Osteoblast (primary cell): ENCODE measurements around the gene MRPL23. TPM values are rescaled to one million over a fixed set of nuclear protein-coding genes. Genes with fewer than 3 reads are reported as not detected.

Experiments used
- DNase-seq: peaks from one replicate; pipeline ENCODE4 v3.0.0; 2011; ENCODE audit warnings: low spot score, mixed read lengths; ENCODE audit not compliant: insufficient read length; ENCODE audit errors: missing footprints
- H2AFZ ChIP-seq: 2 replicates; pipeline ENCODE4 v1.6.0; 2011; ENCODE audit warnings: mild to moderate bottlenecking, low read length
- H3K27ac ChIP-seq: 2 replicates; pipeline ENCODE4 v1.5.1; 2011; ENCODE audit warnings: mild to moderate bottlenecking, low read depth, low read length, moderate library complexity
- H3K27me3 ChIP-seq: 2 replicates; pipeline ENCODE4 v1.6.0; 2012; ENCODE audit warnings: mild to moderate bottlenecking, control low read depth, inconsistent platforms, low read length, moderate library complexity; ENCODE audit not compliant: insufficient read depth
- H3K36me3 ChIP-seq: 2 replicates; pipeline ENCODE4 v1.5.1; 2011; ENCODE audit warnings: mild to moderate bottlenecking, low read length, control low read depth, moderate library complexity; ENCODE audit not compliant: insufficient read depth
- H3K4me1 ChIP-seq: 2 replicates; pipeline ENCODE4 v1.5.1; 2011; ENCODE audit warnings: mild to moderate bottlenecking, low read length, control low read depth, moderate library complexity; ENCODE audit not compliant: insufficient read depth
- H3K4me2 ChIP-seq: 2 replicates; pipeline ENCODE4 v1.6.0; 2011; ENCODE audit warnings: mild to moderate bottlenecking, low read length; ENCODE audit not compliant: insufficient read depth
- H3K4me3 ChIP-seq: fragments of 200-600 bp; sonication (generic); 3 replicates; pipeline ENCODE4 v1.5.1; 2012; ENCODE audit warnings: mild to moderate bottlenecking, low read length, inconsistent platforms; ENCODE audit not compliant: insufficient read depth
- H3K79me2 ChIP-seq: 2 replicates; pipeline ENCODE4 v1.6.0; 2012; ENCODE audit warnings: mild to moderate bottlenecking, low read length, control low read depth, inconsistent platforms; ENCODE audit not compliant: insufficient read depth
- H3K9me3 ChIP-seq: 2 replicates; pipeline ENCODE4 v1.5.1; 2011; ENCODE audit warnings: low read depth, low read length, control low read depth
- H4K20me1 ChIP-seq: 2 replicates; pipeline ENCODE4 v1.6.0; 2012; ENCODE audit warnings: mild to moderate bottlenecking, low read length, control low read depth; ENCODE audit not compliant: insufficient read depth
- total RNA-seq: library from RNA; depleted of rRNA; stranded (reverse); fragments of >200 nt; gene quantifications from 2 replicates; pipeline ENCODE4 v1.2.3, GENCODE V29; 2012
- TF ChIP-seq, protein P1 (sequence below): IDR thresholded peaks from 2 replicates; pipeline ENCODE4 v1.5.1; 2011; ENCODE audit warnings: mild to moderate bottlenecking, low read depth, low read length, moderate library complexity; ENCODE audit errors: extremely low read depth

The MRPL23 gene
- total RNA-seq, 1 donor = 94.5 TPM

- Histone ChIP-seq H4K20me1 (no peaks in the 10 kb centered on the region), H3K36me3 (no peaks in the 10 kb centered on the region), H3K79me2 (no peaks in the 10 kb centered on the region), H3K9me3 (no peaks in the 10 kb centered on the region), H3K27ac (no peak overlapping the region), H3K4me1 (peaks cover 6% of the 10 kb centered on the region), H3K4me3 (no peak overlapping the region), H3K27me3 (peaks cover 4% of the 10 kb centered on the region), H3K4me2 (no peak overlapping the region), H2AFZ (peak overlapping the region; percentile 41)
- peak; percentile 69 for DNase-seq
- TF ChIP-seq, protein P1, sequence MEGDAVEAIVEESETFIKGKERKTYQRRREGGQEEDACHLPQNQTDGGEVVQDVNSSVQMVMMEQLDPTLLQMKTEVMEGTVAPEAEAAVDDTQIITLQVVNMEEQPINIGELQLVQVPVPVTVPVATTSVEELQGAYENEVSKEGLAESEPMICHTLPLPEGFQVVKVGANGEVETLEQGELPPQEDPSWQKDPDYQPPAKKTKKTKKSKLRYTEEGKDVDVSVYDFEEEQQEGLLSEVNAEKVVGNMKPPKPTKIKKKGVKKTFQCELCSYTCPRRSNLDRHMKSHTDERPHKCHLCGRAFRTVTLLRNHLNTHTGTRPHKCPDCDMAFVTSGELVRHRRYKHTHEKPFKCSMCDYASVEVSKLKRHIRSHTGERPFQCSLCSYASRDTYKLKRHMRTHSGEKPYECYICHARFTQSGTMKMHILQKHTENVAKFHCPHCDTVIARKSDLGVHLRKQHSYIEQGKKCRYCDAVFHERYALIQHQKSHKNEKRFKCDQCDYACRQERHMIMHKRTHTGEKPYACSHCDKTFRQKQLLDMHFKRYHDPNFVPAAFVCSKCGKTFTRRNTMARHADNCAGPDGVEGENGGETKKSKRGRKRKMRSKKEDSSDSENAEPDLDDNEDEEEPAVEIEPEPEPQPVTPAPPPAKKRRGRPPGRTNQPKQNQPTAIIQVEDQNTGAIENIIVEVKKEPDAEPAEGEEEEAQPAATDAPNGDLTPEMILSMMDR = no peak
Observed at GRCh38 chr11:1906611-1907423, 40.3 kb upstream of the MRPL23 start.

- Histone ChIP-seq H3K36me3 (no peaks in the 10 kb centered on the region), H3K27ac (no peak overlapping the region), H4K20me1 (no peaks in the 10 kb centered on the region), H3K4me1 (peaks cover 6% of the 10 kb centered on the region), H3K27me3 (peaks cover 4% of the 10 kb centered on the region), H3K9me3 (no peaks in the 10 kb centered on the region), H3K4me3 (peak overlapping the region; percentile 52), H3K79me2 (no peaks in the 10 kb centered on the region), H2AFZ (peak overlapping the region; percentile 83), H3K4me2 (peak overlapping the region; percentile 77)
- TF ChIP-seq, protein P1 = no peak
- DNase-seq = peak; percentile 87
Observed at GRCh38 chr11:1908618-1909017, 38.5 kb upstream of the MRPL23 start.

- TF ChIP-seq, protein P1 = no peak
- Histone ChIP-seq H3K4me1 (peaks cover 6% of the 10 kb centered on the region), H2AFZ (no peak overlapping the region), H3K9me3 (no peaks in the 10 kb centered on the region), H3K27ac (no peak overlapping the region), H3K27me3 (peaks cover 3% of the 10 kb centered on the region), H3K4me3 (no peak overlapping the region), H3K4me2 (no peak overlapping the region), H4K20me1 (no peaks in the 10 kb centered on the region), H3K36me3 (no peaks in the 10 kb centered on the region), H3K79me2 (no peaks in the 10 kb centered on the region)
- DNase-seq = no peak
Observed at GRCh38 chr11:1909524-1909923, 37.6 kb upstream of the MRPL23 start.

- Histone ChIP-seq H3K27me3 (peaks cover 3% of the 10 kb centered on the region), H3K4me3 (no peak overlapping the region), H3K27ac (no peak overlapping the region), H4K20me1 (no peaks in the 10 kb centered on the region), H3K9me3 (no peaks in the 10 kb centered on the region), H3K4me2 (no peak overlapping the region), H3K79me2 (no peaks in the 10 kb centered on the region), H3K36me3 (no peaks in the 10 kb centered on the region), H3K4me1 (peaks cover 6% of the 10 kb centered on the region), H2AFZ (no peak overlapping the region)
- DNase-seq = peak; percentile 41
- TF ChIP-seq, protein P1 = no peak
Observed at GRCh38 chr11:1912289-1912878, 34.7 kb upstream of the MRPL23 start.
